HG02642 (cell line): ENCODE measurements around the gene PPP1R18.
"Not testable (repeated sequence)": the region's sequence is repeated elsewhere in the genome, so short reads cannot be mapped to it uniquely, and the experiment has no call there.

Source experiments
- ATAC-seq: cut with Tn5 transposase; IDR thresholded peaks from one replicate; pipeline ENCODE4 v1.9.1; 2021; ENCODE audit warnings: mild to moderate bottlenecking; ENCODE audit not compliant: unreplicated experiment, poor library complexity

Gene PPP1R18

GRCh38 chr6:30670760-30671527, 15.5 kb downstream of the PPP1R18 start:
- ATAC-seq, result no peak

GRCh38 chr6:30666300-30666699, 20.1 kb downstream of the PPP1R18 start:
- not testable (repeated sequence) for ATAC-seq

GRCh38 chr6:30664994-30665767, 21.3 kb downstream of the PPP1R18 start:
- ATAC-seq, result no peak

GRCh38 chr6:30657922-30658321, 28.5 kb downstream of the PPP1R18 start:
- not testable (repeated sequence) for ATAC-seq

- no peak for ATAC-seq
Measured at GRCh38 chr6:30657454-30657853, 29.0 kb downstream of the PPP1R18 start.

- ATAC-seq, result no peak
Measured at GRCh38 chr6:30656513-30656912, 29.9 kb downstream of the PPP1R18 start.

GRCh38 chr6:30655743-30656094, 30.7 kb downstream of the PPP1R18 start:
- ATAC-seq, result no peak

GRCh38 chr6:30654798-30655742, 31.4 kb downstream of the PPP1R18 start:
- no peak for ATAC-seq

GRCh38 chr6:30651143-30651542, 35.3 kb downstream of the PPP1R18 start:
- ATAC-seq, result no peak

GRCh38 chr6:30647242-30648116, 39.0 kb downstream of the PPP1R18 start:
- peak; percentile 76 for ATAC-seq

GRCh38 chr6:30646450-30647241, 39.8 kb downstream of the PPP1R18 start, which contains the start of gene C6orf136:
C6orf136 (plus strand) TSS chr6:30647133; CDS start chr6:30647232, 99 bp downstream.
- peak; percentile 60 for ATAC-seq

- no peak for ATAC-seq
Measured at GRCh38 chr6:30645989-30646388, 40.5 kb downstream of the PPP1R18 start.

- no peak for ATAC-seq
Measured at GRCh38 chr6:30644769-30645168, 41.7 kb downstream of the PPP1R18 start.

GRCh38 chr6:30643656-30644055, 42.8 kb downstream of the PPP1R18 start:
- no peak for ATAC-seq

GRCh38 chr6:30641048-30641447, 45.4 kb downstream of the PPP1R18 start:
- ATAC-seq, result no peak

- ATAC-seq, result no peak
Measured at GRCh38 chr6:30640481-30640880, 46.0 kb downstream of the PPP1R18 start.

GRCh38 chr6:30635834-30636233, 50.6 kb downstream of the PPP1R18 start:
- no peak for ATAC-seq

GRCh38 chr6:30626484-30627366, 59.7 kb downstream of the PPP1R18 start, which contains the start of gene ATAT1:
ATAT1 (plus strand) TSS chr6:30626874.
- peak; percentile 90 for ATAC-seq
